NCI-H187 (cell line): Measurements from ENCODE around the gene PCSK1N.

Experiments used
- DNase-seq, 2 experiments: peaks; one replicate each; lab custom pipeline; 2025; lab: John Stamatoyannopoulos, UW

The PCSK1N gene

GRCh38 chrX:48789366-48790220, 45.8 kb downstream of the PCSK1N start:
- DNase-seq: no peak

GRCh38 chrX:48787505-48788443, 47.6 kb downstream of the PCSK1N start:
- no peak for DNase-seq

GRCh38 chrX:48786825-48787504, 48.4 kb downstream of the PCSK1N start:
- DNase-seq: no peak

GRCh38 chrX:48786341-48786800, 49.0 kb downstream of the PCSK1N start, which contains the start of gene GATA1:
GATA1 (plus strand) TSS chrX:48786590; CDS start chrX:48791110, 4,520 bp downstream.
- DNase-seq: no peak

GRCh38 chrX:48785540-48786214, 49.7 kb downstream of the PCSK1N start:
- DNase-seq: no peak

- DNase-seq: no peak
Measured at GRCh38 chrX:48785186-48785539, 50.2 kb downstream of the PCSK1N start.

- DNase-seq: no peak
Measured at GRCh38 chrX:48784726-48785125, 50.7 kb downstream of the PCSK1N start.

GRCh38 chrX:48782795-48783194, 52.6 kb downstream of the PCSK1N start:
- no peak for DNase-seq

GRCh38 chrX:48782216-48782615, 53.2 kb downstream of the PCSK1N start:
- no peak for DNase-seq

- DNase-seq: no peak
Measured at GRCh38 chrX:48781705-48782104, 53.7 kb downstream of the PCSK1N start.
